ENCODE results near the gene PSMB4. TPM values are rescaled to one million over a fixed set of nuclear protein-coding genes. Genes with fewer than 3 reads are reported as not detected.
A peak's percentile ranks its signal among the peaks of the same experiment; 100 is the strongest.

The PSMB4 gene
- total RNA-seq, 1 experiment from 2014 or later, result 413 TPM

GRCh38 chr1:151406176-151406575 lies 6.8 kb downstream of the PSMB4 start:
- no peak overlapping the region for H3K9ac ChIP-seq (ENCODE audit: extremely low read depth, insufficient read length, low read length)

More at GRCh38 chr1:151406176-151406575, 6.8 kb downstream of the PSMB4 start:
- H3K79me2 ChIP-seq (ENCODE audit: insufficient read depth, low read length), result no peaks in the 10 kb centered on the region
- no peak overlapping the region for H3K27ac ChIP-seq (ENCODE audit: insufficient read length, low read depth, low read length)
- H3T11ph ChIP-seq (ENCODE audit: low read length), result no peak overlapping the region
- no peak overlapping the region for H3K23ac ChIP-seq (ENCODE audit: insufficient read length, low read depth, low read length)
- Mint-ChIP-seq H3K27me3 (ENCODE audit: low read depth) (no peaks in the 10 kb centered on the region), H3K4me1 (peaks cover 0 to 2% of the 10 kb centered on the region in 2 experiments; a peak in 1 of 4 replicates), H3K9me3 (no peaks in the 10 kb centered on the region), H3K36me3 (ENCODE audit: insufficient read depth in 1 of 3, low read depth in 3 of 3) (peaks cover 47 to 96% (median 87%) of the 10 kb centered on the region in 3 experiments; a peak in 6 of 7 replicates), H3K4me3 (no peak overlapping the region), H3K27ac (peak overlapping the region in 1 of 3 experiments; percentile 83; a peak in 1 of 7 replicates)
- no peak overlapping the region for H2BK15ac ChIP-seq (ENCODE audit: low read depth, low read length)
- H3K14ac ChIP-seq (ENCODE audit: insufficient read depth, low read length), result no peak overlapping the region
- H4K20me1 ChIP-seq (ENCODE audit: control insufficient read depth, insufficient read depth, insufficient read length), result no peaks in the 10 kb centered on the region
- no peaks in the 10 kb centered on the region for H3K27me3 ChIP-seq (ENCODE audit: insufficient read depth, low read length)
- H4K5ac ChIP-seq (ENCODE audit: insufficient read length, low read depth, low read length), result no peak overlapping the region
- no peak overlapping the region for H2AK5ac ChIP-seq (ENCODE audit: insufficient read length, low read length)
- no peak overlapping the region for H3K18ac ChIP-seq (ENCODE audit: insufficient read length, low read depth, low read length)
- no peak for DNase-seq
- H2BK12ac ChIP-seq (ENCODE audit: insufficient read length, low read depth, low read length), result no peak overlapping the region
- H3K23me2 ChIP-seq (ENCODE audit: insufficient read length, low read depth, low read length, poor library complexity, severe bottlenecking), result no peaks in the 10 kb centered on the region
- H2AFZ ChIP-seq (ENCODE audit: low read length), result no peak overlapping the region
- no peak overlapping the region for H2BK120ac ChIP-seq (ENCODE audit: low read depth, low read length, poor library complexity, severe bottlenecking)
- no peak overlapping the region for H3K4me2 ChIP-seq (ENCODE audit: insufficient read depth, insufficient read length, low read length)
- no peak for TF ChIP-seq CTCF (conservative IDR thresholded peaks at IDR 0.05)
- H4K8ac ChIP-seq (replicated peaks; ENCODE audit: insufficient read length, low read depth, low read length), result no peak overlapping the region
- H3K4ac ChIP-seq (ENCODE audit: low read depth, low read length), result no peak overlapping the region
- no peaks in the 10 kb centered on the region for H3K9me3 ChIP-seq (ENCODE audit: control insufficient read depth, low read depth, low read length)
- no CpG with 5 or more reads among the region's 8 CpGs for WGBS (ENCODE audit: extremely low coverage, insufficient read length, low lambda C conversion rate)
- H3K4me1 ChIP-seq (ENCODE audit: insufficient read depth, low read length), result no peaks in the 10 kb centered on the region
- H3K56ac ChIP-seq (ENCODE audit: insufficient read length, low read depth, low read length), result no peak overlapping the region
- no peaks in the 10 kb centered on the region for H3K79me1 ChIP-seq (ENCODE audit: insufficient read depth, low read depth, low read length, poor library complexity, severe bottlenecking)
- no peak overlapping the region for H2BK20ac ChIP-seq (ENCODE audit: low read depth, low read length, poor library complexity, severe bottlenecking)
- no peak overlapping the region for H2BK5ac ChIP-seq (ENCODE audit: insufficient read length, low read length)
- no peak overlapping the region for H4K91ac ChIP-seq (ENCODE audit: insufficient read length, low read depth, low read length)
